HG02943 (cell line): ENCODE data around the gene CTBP2.

Source experiments
- ATAC-seq: cut with Tn5 transposase; IDR thresholded peaks from one replicate; pipeline ENCODE4 v1.9.1; 2021; ENCODE audit warnings: mild to moderate bottlenecking, low read depth, moderate library complexity; ENCODE audit not compliant: unreplicated experiment

Gene CTBP2

DNA sequence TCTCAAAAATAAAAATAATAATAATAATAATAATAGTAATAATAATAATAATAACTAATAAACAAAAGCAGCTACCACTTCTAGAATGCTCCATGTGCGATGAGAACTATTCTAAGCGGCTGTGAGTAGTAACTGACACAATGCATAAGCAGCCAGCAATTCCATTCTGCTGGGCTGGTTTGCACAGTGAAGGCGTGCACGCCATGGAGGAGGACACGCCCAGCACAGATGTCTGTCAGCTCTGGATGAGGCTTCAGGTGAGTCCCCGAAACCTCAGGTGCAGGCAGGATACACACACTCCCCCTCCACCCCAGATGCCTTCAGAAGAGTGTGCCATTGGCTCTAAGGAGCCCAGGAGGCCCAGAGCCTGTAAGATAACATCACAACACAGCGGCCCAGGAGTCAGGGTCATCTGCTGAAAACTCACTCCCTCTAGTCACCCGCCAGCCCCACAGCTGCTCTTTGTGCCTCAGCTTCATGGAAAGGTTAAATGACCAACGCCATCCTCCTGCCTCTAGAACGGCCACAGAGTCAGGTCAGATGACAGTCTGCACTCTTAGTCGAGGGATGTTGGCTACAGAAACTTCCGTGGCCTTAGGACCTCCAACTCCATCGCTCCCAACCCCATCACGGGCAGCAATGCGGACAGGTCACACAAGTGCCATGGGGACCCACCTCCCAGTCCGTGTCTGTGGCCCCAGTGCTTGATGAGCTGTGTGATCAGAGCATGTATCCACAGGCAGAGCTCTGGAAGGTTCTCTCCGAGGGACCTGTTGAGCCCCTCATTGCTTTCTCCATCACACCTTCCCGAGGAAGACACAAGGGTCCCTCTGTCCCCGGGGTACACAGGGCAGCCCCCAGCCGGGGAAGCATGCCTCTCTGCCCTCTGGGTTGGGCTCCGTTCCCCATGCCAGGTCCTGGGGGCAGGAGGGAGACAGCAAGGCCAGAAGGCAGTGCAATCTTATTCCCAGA lies 103.9 kb downstream of the CTBP2 start:
- no peak for ATAC-seq

DNA sequence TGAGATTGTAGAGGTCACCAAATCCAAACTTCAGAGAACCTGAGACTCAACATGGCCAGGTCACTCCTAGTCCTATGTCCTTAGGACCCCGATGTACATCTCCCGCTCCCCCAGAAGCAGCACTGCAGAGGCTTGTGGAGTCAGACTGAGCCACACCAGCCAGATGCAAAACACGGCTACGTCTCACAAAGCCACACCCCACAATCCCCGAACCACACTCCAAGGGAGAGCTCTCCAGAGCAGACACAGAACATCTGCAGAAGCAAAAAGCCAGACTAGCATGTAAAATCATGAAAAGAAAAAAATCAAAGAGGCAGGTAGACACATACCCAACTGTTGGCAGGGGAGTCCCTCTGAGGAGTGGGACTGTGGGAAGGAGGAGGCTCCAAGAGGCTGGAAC lies 104.9 kb downstream of the CTBP2 start:
- no peak for ATAC-seq

DNA sequence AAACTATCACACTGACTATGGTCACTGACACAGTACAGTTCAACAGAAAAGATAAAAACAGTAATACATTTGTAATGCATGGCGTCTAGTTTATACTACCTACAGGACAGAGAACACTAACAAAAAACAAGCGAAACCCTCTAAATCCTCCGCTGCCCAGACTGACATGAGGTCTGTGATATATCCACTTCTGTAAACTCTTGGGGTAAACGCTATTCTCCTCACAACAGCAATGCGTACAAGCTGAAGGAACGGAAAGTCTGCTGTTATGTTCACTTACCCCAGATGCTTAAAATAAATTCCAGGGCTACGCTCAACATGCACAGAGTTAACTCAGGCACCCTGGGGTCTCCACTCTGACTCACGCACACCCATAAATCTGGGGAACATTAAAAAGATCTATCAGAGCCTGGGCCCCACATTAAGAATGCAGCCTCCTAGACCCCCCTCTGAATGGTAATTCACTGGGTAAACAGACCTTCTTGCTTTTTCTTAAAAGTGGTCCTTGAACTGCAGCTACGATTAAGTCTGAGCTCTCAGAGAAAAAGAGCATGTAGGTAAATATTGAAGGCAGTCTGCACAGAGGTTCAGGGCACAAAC lies 105.6 kb downstream of the CTBP2 start:
- no peak for ATAC-seq

DNA sequence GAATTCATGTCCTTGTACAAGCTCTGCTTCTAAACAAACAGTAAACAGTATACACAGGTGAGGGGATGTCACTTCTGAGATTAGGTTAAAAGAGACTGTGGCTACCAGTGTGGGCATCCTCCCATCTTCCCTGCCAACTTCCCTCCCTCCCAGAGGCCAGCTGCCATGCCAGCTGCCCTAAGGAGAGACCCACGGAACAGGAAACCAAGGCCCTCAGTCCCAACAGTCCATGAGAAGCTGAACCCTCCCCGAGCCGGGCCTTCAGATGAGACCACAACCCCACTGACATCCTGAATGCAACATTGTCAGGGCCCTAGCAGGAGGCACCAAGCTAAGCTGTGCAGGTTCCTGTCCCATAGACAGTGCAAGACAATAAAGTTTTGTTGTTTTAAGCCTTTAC lies 106.1 kb downstream of the CTBP2 start:
- no peak for ATAC-seq

DNA sequence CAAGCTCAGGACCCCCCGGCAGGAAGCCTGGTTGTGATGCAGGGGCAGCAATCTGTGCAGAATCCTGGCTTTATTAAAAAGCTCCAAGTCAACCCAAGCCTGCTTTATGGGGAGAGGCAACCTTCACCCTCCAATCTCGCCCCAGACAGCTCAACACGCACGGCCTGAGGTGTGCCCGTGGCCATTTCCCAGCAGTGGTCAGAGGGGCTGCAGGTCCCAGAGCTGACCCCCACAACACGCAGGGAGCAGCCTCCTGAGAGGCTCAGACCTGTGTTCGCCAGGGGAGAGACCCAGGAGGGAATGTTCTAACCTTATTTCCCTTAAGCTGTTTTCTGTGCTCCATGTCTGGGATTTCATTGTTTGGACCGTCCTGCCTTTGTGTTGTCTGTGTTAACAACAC lies 108.2 kb downstream of the CTBP2 start:
- ATAC-seq, result no peak

DNA sequence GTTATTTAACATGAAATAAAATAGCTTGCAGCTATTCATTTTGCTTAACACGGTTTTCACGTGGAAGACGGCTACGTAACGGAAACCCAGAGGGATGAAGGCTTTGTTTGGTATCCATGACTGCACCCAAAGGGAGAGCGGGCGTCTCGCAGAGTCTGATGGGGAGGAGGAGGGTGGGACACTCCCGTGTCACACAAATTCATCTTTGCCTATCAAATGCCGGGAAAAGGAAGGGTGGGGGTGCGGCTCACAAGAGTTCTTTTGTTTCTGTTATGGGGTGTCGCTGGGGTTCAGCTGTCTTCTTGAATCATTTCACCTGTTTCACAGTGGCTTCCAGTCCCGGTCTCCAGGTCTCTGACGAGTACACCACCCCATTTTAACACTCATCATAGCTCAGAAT lies 110.0 kb downstream of the CTBP2 start:
- no peak for ATAC-seq

DNA sequence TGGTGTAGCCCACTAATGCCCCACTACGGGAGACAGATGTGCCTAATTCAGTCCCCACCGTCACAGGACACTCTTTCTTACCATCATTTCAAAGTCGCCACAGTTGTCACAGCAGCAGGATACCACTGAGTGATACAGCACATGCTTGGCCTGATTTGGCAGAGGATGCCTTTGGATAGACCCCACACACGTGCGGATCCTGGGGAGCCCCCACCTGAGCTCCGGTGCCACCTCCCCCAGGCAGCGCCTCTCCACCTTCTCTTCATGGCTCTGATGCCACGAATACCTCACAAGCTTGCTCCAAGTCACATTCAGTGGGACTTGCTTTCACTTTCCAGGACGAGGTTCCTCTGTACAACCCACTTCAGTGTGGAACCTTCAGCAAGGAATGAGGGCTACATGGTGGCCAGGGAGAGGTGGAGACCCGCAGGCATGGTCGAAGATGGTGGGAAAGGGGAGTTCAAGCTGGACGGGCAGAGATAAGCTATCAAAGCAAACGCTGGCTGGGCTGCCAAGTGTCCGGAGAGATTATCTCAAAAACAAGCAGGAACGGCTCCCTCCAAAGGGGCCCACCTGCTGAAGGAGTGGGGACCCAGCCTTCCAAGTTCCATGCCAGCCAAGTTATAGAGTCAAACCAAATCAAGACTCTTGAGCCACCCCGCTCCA lies 111.0 kb downstream of the CTBP2 start:
- no peak for ATAC-seq

DNA sequence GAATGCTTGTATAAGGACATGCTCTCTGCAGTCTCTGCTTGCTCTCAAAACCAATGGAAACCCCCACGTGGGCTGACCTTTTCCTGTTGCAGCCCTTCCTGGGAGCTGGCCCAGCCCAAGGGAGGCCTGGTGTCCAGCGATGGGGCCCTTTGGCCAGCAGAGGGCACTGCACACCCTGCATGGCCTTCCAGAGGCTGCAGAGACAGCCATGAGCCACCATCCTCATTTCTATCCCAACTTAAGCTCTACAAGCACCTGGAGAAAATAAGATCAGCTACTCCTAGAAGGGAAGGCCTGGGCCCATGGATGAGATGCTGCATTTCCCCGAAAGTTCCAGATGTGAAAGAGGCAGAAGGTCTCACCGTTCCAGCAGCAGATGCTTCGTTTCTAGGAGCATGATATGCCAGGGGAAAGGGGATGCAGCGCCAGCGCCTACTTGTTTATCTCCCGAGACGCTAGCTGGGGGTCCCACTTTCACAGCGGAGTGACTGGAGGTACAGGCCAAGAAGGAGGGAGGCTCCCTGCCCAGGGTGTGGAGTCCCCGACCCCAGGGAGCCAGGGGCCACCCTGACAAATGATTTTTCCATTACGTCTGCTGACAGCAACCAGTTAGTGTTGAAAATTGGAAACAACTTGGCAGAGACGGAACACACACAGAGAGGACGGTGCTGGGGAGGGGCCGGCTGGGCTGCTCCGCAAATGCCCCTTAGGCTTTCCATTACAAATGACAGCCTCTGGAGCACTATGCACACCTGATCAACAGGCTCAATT lies 112.1 kb downstream of the CTBP2 start:
- ATAC-seq, result peak; percentile 81

DNA sequence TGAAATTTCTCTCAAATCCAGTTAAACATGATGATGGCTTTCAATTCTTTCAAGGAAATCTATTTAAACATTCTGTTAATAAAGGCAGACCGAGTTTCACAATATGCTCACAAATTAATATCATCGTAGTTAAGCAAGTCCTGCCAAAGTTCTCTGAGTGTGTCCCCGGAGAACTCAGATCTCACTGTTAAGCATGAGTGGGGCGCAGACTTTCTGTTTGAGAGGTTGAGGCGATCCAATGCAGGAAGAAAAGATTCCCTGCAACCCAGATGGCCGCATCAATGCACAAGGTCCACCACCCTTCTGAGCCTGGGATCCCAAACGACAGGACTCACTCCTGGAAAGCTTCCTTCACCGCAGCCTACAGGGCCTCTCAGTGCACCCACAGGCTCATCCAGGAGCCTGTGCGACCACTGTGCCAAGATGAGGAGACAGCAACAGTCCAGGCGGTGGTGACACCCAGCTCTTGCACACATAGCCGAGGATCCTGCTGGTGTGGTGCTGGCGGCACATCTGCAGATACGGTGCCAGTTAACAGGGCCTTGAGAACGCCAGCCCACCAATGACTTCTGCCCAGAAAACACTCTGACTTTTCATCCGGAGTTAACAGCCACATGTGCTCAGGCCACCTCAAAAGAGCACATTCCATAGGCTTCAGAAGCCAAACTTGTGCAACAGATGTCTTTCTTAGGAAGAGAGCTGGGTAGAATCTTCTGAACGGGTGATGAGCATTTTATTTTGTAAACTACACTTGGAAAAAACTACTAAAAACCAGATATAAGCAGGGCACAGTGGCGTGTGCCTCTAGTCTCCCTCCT lies 116.3 kb downstream of the CTBP2 start:
- ATAC-seq, result no peak

DNA sequence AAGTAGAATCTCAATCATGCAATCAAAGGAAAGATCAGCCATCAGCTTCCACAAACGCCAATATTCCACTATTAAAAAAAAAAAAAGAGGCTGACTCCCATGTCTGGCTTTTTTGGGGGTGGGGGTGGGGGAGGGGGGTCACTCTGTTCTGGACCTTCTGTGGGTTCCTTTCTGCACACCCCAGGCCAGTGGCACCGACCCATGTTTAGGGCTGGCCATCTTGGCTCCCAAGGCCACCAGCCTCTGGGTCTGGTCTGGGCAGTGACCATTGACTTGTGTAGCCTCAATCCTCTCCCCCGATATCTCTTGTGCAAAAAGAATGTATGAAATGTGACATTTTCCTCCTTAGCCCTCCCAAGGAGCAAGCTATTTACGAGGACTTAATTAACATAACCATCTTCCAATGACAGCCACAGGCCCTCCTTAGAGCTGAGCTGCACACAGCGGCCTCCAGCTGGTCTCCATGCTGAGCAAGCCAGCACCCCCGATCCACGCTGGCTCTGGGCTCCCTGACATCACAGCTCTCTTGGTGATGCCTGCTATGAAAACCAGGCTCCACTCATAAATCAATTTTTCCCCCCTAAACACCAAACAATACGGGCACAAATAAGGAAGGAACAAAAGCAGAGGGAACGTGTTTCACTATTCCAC lies 118.4 kb downstream of the CTBP2 start:
- ATAC-seq, result no peak

DNA sequence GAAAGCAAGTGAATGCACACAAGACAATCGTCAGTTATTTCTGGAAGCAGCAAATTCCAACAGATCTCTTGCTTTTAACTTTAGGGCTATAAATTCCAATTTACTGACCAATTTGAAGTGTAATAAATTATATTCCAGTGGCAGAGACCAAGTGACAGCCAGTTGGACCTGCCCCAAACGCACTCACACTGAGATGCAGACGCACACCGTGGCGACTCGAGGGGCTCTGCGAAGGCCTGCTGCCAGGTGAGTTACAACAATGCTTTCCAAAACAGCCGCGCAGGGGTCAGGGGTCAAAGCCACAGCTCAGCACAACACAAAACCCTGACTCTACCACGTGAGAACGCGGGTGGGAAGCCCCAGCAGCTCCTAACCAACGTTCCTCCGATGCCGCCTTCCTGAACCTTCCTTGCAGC lies 121.0 kb downstream of the CTBP2 start:
- ATAC-seq, result no peak

DNA sequence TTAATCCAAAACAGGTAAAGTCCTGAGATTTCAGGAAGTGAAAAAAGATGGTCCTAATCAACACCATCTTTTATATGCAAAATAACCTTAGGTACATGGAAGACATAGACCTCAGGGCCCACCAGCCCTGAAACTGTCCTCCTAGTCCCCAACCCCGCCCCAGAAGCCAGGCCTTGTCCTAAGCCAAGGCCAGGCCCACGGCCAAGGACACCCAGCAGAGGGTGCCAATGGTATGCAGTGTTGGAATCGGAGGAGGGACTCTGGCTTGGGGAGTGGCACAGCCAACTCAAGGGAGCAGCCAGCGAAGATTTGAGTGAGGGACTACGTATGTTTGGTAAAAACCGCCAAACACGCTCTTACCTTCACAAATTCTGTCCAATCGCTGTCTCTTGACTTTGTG lies 121.7 kb downstream of the CTBP2 start:
- ATAC-seq, result no peak

DNA sequence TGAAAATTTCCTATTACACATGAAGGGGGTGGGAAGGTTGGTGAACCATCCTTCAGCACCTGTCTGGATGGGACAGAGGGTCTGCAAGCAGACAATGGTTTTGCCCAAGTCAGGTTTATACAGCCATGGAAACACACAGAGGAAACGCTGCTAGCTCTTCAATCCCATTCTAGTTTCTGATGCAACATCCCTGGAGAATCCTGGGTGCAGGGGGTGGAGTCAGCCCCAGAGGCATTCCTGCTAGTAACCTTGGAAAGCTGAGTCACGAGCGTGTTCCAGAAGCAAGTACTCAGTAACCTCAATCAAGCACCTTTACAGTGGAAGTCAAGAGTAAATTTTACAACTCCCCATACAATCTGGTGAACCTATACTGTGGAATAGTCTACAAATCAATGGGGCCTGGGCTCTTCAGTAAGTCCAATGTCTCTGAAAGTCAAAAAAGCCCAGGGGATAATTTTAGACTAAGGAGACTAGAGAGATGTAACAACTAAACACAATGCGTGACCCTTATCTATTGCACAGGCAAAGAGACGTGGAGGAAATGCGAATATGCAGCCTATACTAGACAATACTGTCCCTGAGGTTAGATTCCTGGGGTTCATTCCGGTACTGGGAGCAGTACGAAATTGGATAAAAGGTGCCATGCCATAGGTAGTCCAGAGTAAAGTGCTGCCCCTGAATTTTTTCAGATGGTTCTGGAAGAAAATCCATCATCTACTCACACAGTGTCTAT lies 123.1 kb downstream of the CTBP2 start:
- no peak for ATAC-seq

DNA sequence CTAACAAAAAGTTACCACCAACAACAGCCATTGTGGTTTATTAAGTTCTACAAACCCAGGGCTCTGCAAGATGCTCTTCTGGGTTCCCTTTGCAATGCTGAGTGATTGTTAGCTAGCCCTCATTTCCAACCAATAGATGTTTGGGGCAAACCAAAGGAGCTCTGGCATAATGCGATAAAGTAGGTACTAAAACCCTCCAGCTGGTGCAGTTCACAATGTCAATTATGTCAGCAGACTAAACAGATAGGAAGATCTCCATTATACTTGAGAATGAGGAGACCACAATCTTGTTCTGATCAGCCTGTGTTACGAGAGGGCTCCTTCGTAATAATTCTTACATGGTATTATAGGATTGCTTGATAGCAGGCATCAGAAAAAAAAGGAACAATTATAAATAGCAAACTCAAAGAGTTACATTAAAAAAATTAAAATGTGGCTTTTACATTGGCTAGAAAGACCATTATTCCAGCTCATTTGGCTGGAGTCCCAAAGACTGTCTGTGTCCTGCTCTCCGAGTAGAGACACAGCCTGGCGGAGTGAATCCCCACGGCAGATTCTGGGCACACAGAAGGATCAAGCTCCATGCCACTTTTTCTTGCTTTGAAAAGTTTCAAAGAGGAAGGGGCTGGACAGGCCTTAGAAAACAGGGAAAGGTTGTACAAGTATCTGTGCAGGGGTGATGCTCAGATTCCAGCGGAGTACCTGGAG lies 124.6 kb downstream of the CTBP2 start:
- no peak for ATAC-seq

DNA sequence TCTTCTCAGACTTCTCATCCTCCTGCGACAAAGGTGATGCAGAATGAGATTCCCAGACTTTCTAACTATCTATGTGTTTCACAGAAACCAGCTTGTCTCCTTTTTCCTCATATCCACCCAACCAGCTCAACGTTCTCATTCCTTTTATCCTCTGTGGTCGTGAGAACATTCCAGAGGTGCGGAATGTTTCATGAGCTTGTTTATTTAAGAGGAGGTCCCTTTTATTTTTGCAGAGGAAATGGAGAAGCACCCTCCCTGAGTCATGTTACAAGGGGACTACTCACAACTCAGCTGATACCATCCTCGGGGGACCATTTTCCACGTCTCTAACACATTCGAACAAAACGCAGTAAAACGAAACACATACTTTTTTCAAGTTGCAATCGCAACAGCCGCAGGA lies 125.2 kb downstream of the CTBP2 start:
- ATAC-seq, result no peak

DNA sequence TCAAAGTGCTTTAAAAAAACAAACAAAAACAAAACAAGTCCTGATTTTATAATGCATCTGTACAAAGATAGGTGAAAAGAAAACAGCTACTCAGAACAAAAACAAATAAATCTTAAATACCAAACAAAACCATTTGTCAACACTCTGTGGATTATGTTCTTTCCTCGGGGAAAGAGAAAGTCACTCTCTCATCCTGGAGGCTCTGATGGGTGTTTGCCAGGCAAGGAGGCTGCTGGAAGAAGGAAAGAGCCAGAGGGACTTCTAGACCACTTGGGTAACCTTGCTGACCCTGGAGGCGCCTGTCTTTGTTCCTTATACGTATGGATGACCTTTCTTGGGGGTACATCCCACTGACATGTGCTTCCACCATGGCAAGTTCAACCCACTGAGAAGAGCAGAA lies 125.7 kb downstream of the CTBP2 start:
- ATAC-seq, result no peak

DNA sequence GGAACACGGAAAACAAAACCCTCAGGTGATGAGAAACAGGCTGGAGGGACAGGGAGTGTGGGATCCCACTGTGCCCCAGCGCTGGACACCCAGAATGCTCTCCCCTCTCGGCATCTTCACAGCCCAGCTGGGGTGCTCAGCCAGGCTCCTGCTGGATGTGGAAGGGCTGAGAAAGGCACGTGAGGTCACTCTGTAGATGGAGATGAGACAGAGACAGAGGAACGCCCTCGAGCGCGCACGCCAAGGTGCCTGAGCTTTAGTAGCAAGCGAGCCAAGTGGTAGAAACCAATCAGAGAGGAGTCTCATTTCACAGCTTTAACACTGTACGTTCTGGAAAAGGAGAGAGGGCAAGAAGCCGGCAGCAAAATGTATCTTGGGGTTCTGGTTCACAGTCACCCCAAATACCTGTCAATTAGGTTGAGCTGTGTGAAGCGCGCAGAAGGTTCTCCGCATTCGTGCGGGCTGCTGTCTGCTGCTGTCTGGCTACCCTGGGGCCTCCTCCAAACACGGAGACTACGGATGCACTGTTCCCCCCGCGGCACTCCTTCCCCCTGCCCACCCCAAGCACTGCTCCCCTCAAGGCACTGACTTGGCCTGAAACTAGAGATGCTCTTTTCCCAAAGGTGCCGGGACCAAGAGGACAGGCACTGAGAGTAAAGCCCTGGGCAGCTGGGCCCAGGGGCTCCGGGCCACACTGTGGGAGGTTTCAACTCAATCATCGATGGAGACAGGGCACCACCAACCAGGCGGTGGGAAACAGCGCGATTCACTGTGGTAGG lies 127.0 kb downstream of the CTBP2 start:
- ATAC-seq, result no peak
